RWPE2 (cell line): Measurements from ENCODE around the gene TTYH2.

Experiments
- ATAC-seq: fragments of 200-7000 bp; cut with Tn5 transposase; 3 replicates; pipeline ENCODE4 v1.9.1; 2021; ENCODE audit warnings: low read depth
- DNase-seq: peaks from one replicate; pipeline ENCODE4 v3.0.0-alpha.2; 2020; ENCODE audit warnings: low spot score
- H3K27ac ChIP-seq: fragments of 450-650 bp; 2 replicates; pipeline ENCODE4 v1.5.1; 2017; ENCODE audit warnings: mild to moderate bottlenecking; ENCODE audit not compliant: poor library complexity, severe bottlenecking
- H3K27me3 ChIP-seq: fragments of 250-450 bp; sonication (Bioruptor Pico); 2 replicates; pipeline ENCODE4 v1.5.1; 2021; ENCODE audit warnings: mild to moderate bottlenecking, moderate library complexity; ENCODE audit not compliant: insufficient read depth, poor library complexity, severe bottlenecking
- H3K36me3 ChIP-seq: fragments of 250-450 bp; sonication (Bioruptor Pico); 2 replicates; pipeline ENCODE4 v1.5.1; 2020; ENCODE audit warnings: low read depth, mild to moderate bottlenecking, moderate library complexity
- H3K4me1 ChIP-seq: fragments of 250-450 bp; sonication (Bioruptor Pico); 2 replicates; pipeline ENCODE4 v1.5.1; 2021; ENCODE audit warnings: mild to moderate bottlenecking, moderate library complexity; ENCODE audit not compliant: insufficient read depth, poor library complexity, severe bottlenecking
- H3K4me3 ChIP-seq: fragments of 250-450 bp; sonication (Bioruptor Pico); 2 replicates; pipeline ENCODE4 v1.5.1; 2021; ENCODE audit warnings: mild to moderate bottlenecking, moderate library complexity; ENCODE audit not compliant: severe bottlenecking
- H3K9me3 ChIP-seq: fragments of 250-450 bp; sonication (Bioruptor Pico); 2 replicates; pipeline ENCODE4 v1.5.1; 2021; ENCODE audit warnings: mild to moderate bottlenecking, moderate library complexity; ENCODE audit not compliant: severe bottlenecking
- TF ChIP-seq, protein P1 (sequence below): fragments of 450-650 bp; IDR thresholded peaks from one replicate; pipeline ENCODE4 v1.5.1; 2017; ENCODE audit warnings: mild to moderate bottlenecking, moderate library complexity; ENCODE audit not compliant: poor library complexity, severe bottlenecking

The TTYH2 gene

DNA sequence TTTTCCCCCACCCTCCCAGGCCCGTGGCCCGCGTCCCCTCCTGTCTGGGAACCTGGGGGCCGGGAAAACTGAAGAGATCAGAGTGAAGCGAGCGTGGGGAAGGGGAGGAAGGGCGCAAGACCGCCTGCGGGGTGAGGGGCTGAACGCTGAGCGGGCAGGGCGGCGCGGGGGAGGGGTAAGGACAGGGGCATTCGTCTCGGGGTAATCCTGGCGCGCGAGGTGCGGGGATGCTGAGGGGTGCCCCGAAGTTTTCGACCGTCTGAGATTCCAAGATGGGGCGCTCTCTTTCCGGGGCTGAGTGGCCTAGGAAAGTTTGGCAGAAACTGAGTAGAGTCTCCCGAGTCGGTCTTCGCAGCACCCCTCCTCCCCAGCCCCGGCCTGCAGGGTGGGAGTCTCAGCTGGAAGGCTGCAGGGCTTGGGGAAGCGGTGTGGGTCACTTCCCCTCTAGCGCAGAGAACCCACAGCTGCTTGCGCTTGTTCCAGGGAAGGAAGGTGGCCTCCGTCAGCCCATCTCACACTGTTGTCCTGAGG, 555 bp downstream of the TTYH2 start:
- no peak for ATAC-seq
- Histone ChIP-seq H3K4me3 (no peak overlapping the region), H3K4me1 (peaks cover 18% of the 10 kb centered on the region), H3K9me3 (no peaks in the 10 kb centered on the region), H3K27ac (no peak overlapping the region), H3K36me3 (peaks cover 21% of the 10 kb centered on the region), H3K27me3 (no peaks in the 10 kb centered on the region)
- TF ChIP-seq, protein P1, sequence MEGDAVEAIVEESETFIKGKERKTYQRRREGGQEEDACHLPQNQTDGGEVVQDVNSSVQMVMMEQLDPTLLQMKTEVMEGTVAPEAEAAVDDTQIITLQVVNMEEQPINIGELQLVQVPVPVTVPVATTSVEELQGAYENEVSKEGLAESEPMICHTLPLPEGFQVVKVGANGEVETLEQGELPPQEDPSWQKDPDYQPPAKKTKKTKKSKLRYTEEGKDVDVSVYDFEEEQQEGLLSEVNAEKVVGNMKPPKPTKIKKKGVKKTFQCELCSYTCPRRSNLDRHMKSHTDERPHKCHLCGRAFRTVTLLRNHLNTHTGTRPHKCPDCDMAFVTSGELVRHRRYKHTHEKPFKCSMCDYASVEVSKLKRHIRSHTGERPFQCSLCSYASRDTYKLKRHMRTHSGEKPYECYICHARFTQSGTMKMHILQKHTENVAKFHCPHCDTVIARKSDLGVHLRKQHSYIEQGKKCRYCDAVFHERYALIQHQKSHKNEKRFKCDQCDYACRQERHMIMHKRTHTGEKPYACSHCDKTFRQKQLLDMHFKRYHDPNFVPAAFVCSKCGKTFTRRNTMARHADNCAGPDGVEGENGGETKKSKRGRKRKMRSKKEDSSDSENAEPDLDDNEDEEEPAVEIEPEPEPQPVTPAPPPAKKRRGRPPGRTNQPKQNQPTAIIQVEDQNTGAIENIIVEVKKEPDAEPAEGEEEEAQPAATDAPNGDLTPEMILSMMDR: no peak
- no peak for DNase-seq

DNA sequence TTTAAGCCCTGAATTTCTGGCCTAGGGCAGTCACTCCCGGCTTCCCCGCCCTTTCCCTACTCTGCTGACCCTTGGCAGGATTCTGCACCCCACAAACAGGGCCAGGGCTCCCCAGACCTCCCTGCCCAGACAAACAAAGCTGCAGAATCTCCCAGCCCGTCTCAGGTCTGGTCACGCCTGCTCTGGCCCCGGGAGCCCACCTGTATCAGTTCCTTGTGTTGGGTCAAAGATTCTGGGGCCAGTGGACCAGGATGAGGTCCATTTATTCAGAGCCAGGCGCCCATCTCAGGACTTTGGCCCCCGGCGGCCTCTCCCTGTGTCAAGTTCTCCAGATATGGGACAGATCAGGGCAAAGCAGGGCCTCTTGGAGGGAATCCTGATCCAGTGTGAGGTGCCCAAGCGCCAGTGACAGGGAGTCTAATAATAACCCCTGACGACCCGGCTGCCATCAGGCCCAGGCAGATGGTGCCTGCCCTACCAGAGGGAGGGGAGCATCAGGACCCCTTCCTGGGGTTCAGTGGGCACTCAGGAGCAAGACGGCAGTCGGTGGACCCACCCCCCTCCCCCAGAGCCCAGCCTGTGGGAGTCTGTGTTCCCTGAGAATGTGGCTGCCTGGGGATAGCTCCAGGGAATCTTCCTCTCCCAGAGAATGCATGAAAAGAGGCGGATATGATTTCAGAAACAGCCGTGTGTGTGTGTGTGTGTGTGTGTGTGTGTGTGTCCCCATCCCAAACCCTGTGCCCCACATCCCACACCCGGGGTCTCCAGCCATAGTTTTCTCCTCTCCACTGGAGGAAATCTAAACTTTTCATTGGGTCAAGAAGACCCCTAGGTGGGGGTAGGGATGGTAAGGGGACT, 1.3 kb downstream of the TTYH2 start:
- ATAC-seq: no peak
- no peak overlapping the region for H3K4me3 ChIP-seq
- peaks cover 16% of the 10 kb centered on the region for H3K4me1 ChIP-seq

DNA sequence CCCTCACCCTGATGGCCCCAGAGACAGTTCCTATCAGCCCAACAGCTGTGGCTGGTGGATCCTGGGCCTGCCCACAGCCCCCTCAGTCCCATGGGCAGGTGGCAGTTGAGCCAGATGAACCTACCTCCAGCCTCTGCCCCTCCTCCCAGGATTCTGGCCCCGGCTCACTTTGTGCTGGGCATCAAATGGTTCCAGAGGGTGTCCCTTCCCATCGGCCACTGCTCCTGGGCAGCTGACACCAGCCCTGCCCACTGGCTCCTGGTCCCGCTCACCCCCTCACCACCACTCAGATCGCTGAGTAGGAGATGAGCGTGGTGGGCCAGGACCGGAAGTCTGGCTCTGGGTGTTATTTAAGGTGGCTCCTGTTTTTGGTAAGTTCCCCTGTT, 2.0 kb downstream of the TTYH2 start:
- TF ChIP-seq, protein P1: no peak
- H3K27me3 ChIP-seq: no peaks in the 10 kb centered on the region
- ATAC-seq: no peak
- DNase-seq: no peak
- H3K36me3 ChIP-seq: peaks cover 7% of the 10 kb centered on the region
- no peaks in the 10 kb centered on the region for H3K9me3 ChIP-seq
- no peak overlapping the region for H3K27ac ChIP-seq
- no peak overlapping the region for H3K4me3 ChIP-seq
- peaks cover 16% of the 10 kb centered on the region for H3K4me1 ChIP-seq

More for the DNA sequence above, 1.3 kb downstream of the TTYH2 start:
- no peak for DNase-seq
- H3K9me3 ChIP-seq: no peaks in the 10 kb centered on the region
- no peak overlapping the region for H3K27ac ChIP-seq
- TF ChIP-seq, protein P1: no peak
- H3K27me3 ChIP-seq: no peaks in the 10 kb centered on the region
- peaks cover 13% of the 10 kb centered on the region for H3K36me3 ChIP-seq

DNA sequence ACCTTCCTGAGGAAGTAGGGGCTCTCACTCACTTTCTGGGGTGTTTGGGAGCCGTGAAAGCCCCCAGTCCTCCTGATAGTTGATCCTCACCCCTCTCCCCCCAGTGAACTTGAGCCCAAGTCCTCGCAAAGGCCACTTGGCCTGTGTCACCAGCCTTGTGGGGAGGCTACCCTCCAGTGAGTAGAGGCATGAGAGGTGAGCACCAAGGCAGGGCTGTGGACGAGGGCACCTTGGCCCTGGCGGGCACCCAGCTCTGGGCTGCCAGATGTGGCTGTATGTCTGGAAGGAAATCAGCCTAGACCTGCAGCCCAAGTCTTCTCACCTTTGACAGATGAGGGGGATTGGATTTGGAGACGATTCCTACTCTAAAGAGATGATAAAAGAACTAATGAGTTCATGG, 3.1 kb downstream of the TTYH2 start:
- H3K27me3 ChIP-seq: no peaks in the 10 kb centered on the region
- TF ChIP-seq, protein P1: no peak
- no peak for ATAC-seq

More for the DNA sequence above, 3.1 kb downstream of the TTYH2 start:
- DNase-seq: no peak
- no peaks in the 10 kb centered on the region for H3K36me3 ChIP-seq
- H3K4me1 ChIP-seq: peaks cover 12% of the 10 kb centered on the region
- H3K4me3 ChIP-seq: no peak overlapping the region
- no peak overlapping the region for H3K27ac ChIP-seq
- no peaks in the 10 kb centered on the region for H3K9me3 ChIP-seq
